Measurements from ENCODE around the gene STRA6. TPM values are rescaled to one million over a fixed set of nuclear protein-coding genes. Genes with fewer than 3 reads are reported as not detected.

Gene STRA6
- total RNA-seq, 4 donors from 2014 or later, result 0.13 to 0.83 (median 0.47) TPM

DNA sequence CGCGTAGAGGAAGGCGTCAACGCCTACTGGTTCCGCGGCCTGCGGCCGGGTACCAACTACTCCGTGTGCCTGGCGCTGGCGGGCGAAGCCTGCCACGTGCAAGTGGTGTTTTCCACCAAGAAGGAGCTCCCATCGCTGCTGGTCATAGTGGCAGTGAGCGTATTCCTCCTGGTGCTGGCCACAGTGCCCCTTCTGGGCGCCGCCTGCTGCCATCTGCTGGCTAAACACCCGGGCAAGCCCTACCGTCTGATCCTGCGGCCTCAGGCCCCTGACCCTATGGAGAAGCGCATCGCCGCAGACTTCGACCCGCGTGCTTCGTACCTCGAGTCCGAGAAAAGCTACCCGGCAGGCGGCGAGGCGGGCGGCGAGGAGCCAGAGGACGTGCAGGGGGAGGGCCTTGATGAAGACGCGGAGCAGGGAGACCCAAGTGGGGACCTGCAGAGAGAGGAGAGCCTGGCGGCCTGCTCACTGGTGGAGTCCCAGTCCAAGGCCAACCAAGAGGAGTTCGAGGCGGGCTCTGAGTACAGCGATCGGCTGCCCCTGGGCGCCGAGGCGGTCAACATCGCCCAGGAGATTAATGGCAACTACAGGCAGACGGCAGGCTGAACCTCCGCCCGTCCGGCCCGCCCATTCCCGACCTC is 68.1 kb downstream of the STRA6 start:
- WGBS, result 52% methylated on average over 27 of the region's 53 CpGs

DNA sequence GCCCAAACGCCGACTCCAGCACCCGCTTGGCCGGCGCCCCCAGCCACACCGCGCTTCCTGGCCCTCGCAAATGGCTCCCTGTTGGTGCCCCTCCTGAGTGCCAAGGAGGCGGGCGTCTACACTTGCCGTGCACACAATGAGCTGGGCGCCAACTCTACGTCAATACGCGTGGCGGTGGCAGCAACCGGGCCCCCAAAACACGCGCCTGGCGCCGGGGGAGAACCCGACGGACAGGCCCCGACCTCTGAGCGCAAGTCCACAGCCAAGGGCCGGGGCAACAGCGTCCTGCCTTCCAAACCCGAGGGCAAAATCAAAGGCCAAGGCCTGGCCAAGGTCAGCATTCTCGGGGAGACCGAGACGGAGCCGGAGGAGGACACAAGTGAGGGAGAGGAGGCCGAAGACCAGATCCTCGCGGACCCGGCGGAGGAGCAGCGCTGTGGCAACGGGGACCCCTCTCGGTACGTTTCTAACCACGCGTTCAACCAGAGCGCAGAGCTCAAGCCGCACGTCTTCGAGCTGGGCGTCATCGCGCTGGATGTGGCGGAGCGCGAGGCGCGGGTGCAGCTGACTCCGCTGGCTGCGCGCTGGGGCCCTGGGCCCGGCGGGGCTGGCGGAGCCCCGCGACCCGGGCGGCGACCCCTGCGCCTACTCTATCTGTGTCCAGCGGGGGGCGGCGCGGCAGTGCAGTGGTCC is 68.7 kb downstream of the STRA6 start:
- peaks cover 0 to 97% (median 71%) of the 10 kb centered on the region in 4 donors for H3K27me3 ChIP-seq
- no peaks in the 10 kb centered on the region for H3K36me3 ChIP-seq
- no peak overlapping the region for H3K4me3 ChIP-seq
- H3K4me1 ChIP-seq, result peaks cover 55 to 81% (median 72%) of the 10 kb centered on the region in 4 donors
- 32% methylated on average over 31 of the region's 71 CpGs for WGBS
- TF ChIP-seq POLR2AphosphoS5 (IDR thresholded peaks at IDR 0.05), result no peak
- TF ChIP-seq, protein P1, sequence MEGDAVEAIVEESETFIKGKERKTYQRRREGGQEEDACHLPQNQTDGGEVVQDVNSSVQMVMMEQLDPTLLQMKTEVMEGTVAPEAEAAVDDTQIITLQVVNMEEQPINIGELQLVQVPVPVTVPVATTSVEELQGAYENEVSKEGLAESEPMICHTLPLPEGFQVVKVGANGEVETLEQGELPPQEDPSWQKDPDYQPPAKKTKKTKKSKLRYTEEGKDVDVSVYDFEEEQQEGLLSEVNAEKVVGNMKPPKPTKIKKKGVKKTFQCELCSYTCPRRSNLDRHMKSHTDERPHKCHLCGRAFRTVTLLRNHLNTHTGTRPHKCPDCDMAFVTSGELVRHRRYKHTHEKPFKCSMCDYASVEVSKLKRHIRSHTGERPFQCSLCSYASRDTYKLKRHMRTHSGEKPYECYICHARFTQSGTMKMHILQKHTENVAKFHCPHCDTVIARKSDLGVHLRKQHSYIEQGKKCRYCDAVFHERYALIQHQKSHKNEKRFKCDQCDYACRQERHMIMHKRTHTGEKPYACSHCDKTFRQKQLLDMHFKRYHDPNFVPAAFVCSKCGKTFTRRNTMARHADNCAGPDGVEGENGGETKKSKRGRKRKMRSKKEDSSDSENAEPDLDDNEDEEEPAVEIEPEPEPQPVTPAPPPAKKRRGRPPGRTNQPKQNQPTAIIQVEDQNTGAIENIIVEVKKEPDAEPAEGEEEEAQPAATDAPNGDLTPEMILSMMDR (IDR thresholded peaks at IDR 0.05), result no peak
- TF ChIP-seq POLR2A (IDR thresholded peaks at IDR 0.05; ENCODE audit: low read depth), result no peak
- TF ChIP-seq EP300 (IDR thresholded peaks at IDR 0.05), result no peak
- intact Hi-C loops (cut with DNase I), result no loop called here
- no peak overlapping the region for H3K27ac ChIP-seq (replicated peaks in 1 of 4)
- H3K9me3 ChIP-seq, result no peaks in the 10 kb centered on the region
- DNase-seq (ENCODE audit: extremely low spot score), result no peak

More for the DNA sequence above, 68.1 kb downstream of the STRA6 start:
- H3K4me3 ChIP-seq, result no peak overlapping the region
- H3K27ac ChIP-seq (replicated peaks in 1 of 4), result no peak overlapping the region
- TF ChIP-seq POLR2AphosphoS5 (IDR thresholded peaks at IDR 0.05), result no peak
- TF ChIP-seq, protein P1 (IDR thresholded peaks at IDR 0.05), result peak; percentile 23 to 49 (median 32)
- peaks cover 48 to 75% (median 66%) of the 10 kb centered on the region in 4 donors for H3K4me1 ChIP-seq
- no peak for DNase-seq (ENCODE audit: extremely low spot score)
- H3K27me3 ChIP-seq, result peaks cover 0 to 97% (median 65%) of the 10 kb centered on the region in 4 donors
- intact Hi-C loops (cut with DNase I), result no loop called here
- H3K36me3 ChIP-seq, result no peaks in the 10 kb centered on the region
- no peaks in the 10 kb centered on the region for H3K9me3 ChIP-seq

DNA sequence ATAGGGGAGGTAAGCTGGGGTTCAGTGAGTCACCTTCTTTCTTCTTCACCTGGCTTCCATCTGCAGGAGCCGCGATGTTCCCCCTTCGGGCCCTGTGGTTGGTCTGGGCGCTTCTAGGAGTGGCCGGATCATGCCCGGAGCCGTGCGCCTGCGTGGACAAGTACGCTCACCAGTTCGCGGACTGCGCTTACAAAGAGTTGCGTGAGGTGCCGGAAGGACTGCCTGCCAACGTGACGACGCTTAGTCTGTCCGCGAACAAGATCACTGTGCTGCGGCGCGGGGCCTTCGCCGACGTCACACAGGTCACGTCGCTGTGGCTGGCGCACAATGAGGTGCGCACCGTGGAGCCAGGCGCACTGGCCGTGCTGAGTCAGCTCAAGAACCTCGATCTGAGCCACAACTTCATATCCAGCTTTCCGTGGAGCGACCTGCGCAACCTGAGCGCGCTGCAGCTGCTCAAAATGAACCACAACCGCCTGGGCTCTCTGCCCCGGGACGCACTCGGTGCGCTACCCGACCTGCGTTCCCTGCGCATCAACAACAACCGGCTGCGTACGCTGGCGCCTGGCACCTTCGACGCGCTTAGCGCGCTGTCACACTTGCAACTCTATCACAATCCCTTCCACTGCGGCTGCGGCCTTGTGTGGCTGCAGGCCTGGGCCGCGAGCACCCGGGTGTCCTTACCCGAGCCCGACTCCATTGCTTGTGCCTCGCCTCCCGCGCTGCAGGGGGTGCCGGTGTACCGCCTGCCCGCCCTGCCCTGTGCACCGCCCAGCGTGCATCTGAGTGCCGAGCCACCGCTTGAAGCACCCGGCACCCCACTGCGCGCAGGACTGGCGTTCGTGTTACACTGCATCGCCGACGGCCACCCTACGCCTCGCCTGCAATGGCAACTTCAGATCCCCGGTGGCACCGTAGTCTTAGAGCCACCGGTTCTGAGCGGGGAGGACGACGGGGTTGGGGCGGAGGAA is 69.6 kb downstream of the STRA6 start:
- Histone ChIP-seq H3K9me3 (no peaks in the 10 kb centered on the region), H3K36me3 (no peaks in the 10 kb centered on the region), H3K4me1 (peaks cover 63 to 90% (median 81%) of the 10 kb centered on the region in 4 donors), H3K27ac (replicated peaks in 1 of 4) (no peak overlapping the region), H3K4me3 (no peak overlapping the region), H3K27me3 (peaks cover 0 to 100% (median 79%) of the 10 kb centered on the region in 4 donors)
- DNase-seq (ENCODE audit: extremely low spot score), result no peak
- 46% methylated on average over 38 of the region's 90 CpGs for WGBS
- no peak for TF ChIP-seq POLR2A (IDR thresholded peaks at IDR 0.05; ENCODE audit: low read depth)
- intact Hi-C loops (cut with DNase I), result no loop called here

DNA sequence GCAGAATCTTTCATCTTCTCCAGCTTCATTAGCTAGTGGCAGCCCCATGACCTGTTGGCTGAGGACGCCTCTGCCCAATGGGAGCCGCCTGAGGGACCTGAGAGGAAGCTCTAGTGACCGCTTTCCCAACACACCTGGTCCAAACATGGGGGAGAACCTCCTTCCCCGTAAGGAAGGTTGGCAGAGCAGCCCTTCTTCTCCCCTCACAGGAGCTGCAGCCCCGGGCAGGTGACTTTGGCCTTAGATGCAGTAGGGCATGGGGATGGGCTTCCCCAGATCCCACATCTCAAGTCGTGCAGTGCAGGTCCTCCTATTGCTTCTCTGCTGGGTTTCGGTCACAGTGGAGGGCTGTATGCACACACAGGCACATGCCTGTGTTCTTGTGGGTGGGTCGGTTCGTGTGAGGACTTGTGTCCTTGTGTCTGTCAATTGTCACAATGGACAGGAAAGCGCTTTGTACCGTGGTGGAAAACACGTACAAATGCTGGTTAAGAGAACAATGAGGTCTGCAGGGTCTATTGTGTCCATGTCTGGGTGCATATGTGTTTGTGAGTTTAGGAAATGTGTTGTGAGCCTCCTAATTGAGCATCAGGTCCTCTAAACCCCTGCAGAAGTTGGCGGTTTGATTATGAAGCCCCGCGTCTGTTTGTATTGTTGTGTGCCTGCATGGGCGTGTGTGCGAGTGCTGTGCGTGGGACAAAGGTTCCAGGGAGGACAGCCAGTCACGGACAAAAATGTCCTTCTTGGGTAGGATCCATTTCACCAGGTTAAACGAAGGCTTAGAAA is 70.8 kb downstream of the STRA6 start:
- Histone ChIP-seq H3K4me3 (no peak overlapping the region), H3K36me3 (no peaks in the 10 kb centered on the region), H3K27ac (replicated peaks in 1 of 4) (no peak overlapping the region), H3K4me1 (peaks cover 66 to 88% (median 79%) of the 10 kb centered on the region in 4 donors), H3K27me3 (peaks cover 0 to 100% (median 80%) of the 10 kb centered on the region in 4 donors), H3K9me3 (no peaks in the 10 kb centered on the region)
- intact Hi-C loops (cut with DNase I), result no loop called here
- 51% methylated on average over 19 of the region's 20 CpGs for WGBS
- TF ChIP-seq POLR2A (IDR thresholded peaks at IDR 0.05; ENCODE audit: low read depth), result no peak
- TF ChIP-seq, protein P1 (IDR thresholded peaks at IDR 0.05), result no peak
- no peak for DNase-seq (ENCODE audit: extremely low spot score)

Measured in esophagus muscularis mucosa (tissue), 4 donors.